ENCODE data around the gene IL1RL1.

Gene IL1RL1

DNA sequence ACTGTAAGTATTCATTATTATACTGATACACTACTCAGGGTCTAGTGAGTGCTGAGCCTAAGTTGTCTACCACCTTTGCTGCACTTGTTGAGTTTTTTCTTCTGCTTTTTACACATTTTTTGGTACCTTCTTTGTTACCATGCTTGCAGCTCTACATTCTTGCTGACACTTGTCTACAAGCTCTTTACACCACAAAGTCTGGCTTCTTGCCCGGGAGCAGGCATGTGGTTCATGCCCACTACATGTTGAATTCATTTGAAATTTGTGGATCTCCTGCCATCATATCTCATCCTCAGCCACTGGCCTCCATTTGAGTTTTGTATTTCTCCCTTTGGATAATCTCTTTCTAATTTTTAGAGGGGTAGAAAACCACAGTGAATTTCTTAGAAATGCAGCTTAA is 74.2 kb downstream of the IL1RL1 start:
- POLR2A ChIA-PET: no interaction called here
- Histone ChIP-seq H3K4me3 (ENCODE audit: low read depth, low read length) (no peak overlapping the region), H3K9me3 (ENCODE audit: control insufficient read depth, insufficient read depth, low read depth, low read length) (no peaks in the 10 kb centered on the region), H3K4me1 (ENCODE audit: control insufficient read depth, insufficient read depth, low read length) (no peaks in the 10 kb centered on the region), H3K36me3 (ENCODE audit: control insufficient read depth in 2 of 2, insufficient read depth in 1 of 2, low read length in 2 of 2) (no peaks in the 10 kb centered on the region), H3K27ac (ENCODE audit: extremely low read depth, low read depth, low read length) (no peak overlapping the region)
- CTCF ChIA-PET: interaction anchor here (0.6 to 0.7 kb wide), 3 partner anchors 13 to 45 kb away, joined by 3 to 5 read pairs (median 3); no protein-coding TSS in a partner anchor
- TF ChIP-seq ZNF324 (tag by site-specific recombination; IDR thresholded peaks at IDR 0.05) (no peak), ZNF311 (tag by site-specific recombination; IDR thresholded peaks at IDR 0.05; ENCODE audit: borderline replicate concordance) (no peak), ZNF544 (tag by site-specific recombination; IDR thresholded peaks at IDR 0.05) (no peak), REST (tag by site-specific recombination; IDR thresholded peaks at IDR 0.05) (no peak), TSHZ1 (tag by site-specific recombination; IDR thresholded peaks at IDR 0.05; ENCODE audit: borderline replicate concordance) (no peak), GLIS1 (tag by site-specific recombination; IDR thresholded peaks at IDR 0.05) (no peak), REPIN1 (tag by site-specific recombination; IDR thresholded peaks at IDR 0.05; ENCODE audit: low read depth) (no peak), ZNF677 (tag by site-specific recombination; IDR thresholded peaks at IDR 0.05) (no peak), HIC1 (tag by site-specific recombination; IDR thresholded peaks at IDR 0.05) (no peak), ZNF76 (tag by site-specific recombination; IDR thresholded peaks at IDR 0.05; ENCODE audit: borderline replicate concordance, low read depth) (no peak), PRDM1 (tag by site-specific recombination; IDR thresholded peaks at IDR 0.05) (no peak)

DNA sequence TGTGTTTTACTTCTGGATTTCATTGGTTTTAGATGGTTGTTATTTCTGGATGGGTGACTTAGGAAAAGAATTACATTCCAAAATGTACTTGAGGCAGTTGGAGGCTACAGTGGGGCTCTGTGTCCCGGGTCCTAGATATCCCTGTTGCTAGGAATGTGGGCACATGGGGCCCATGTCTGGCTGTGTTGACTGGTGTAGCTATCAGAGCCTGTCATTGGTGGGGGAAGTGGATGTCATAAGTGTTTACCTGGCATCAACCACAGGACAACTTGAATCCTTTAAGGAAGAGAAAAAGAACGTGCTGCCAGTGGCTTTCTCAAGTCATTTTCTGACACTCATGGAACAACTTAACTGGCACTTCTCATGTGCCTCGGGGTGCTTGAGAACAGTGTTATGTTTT is 74.6 kb downstream of the IL1RL1 start:
- TF ChIP-seq ZNF157 (tag by site-specific recombination; IDR thresholded peaks at IDR 0.05) (no peak), ZNF501 (tag by site-specific recombination; IDR thresholded peaks at IDR 0.05) (no peak), ZNF560 (tag by site-specific recombination; IDR thresholded peaks at IDR 0.05; ENCODE audit: borderline replicate concordance) (no peak), ZSCAN30 (tag by site-specific recombination; IDR thresholded peaks at IDR 0.05) (no peak), ZNF239 (tag by site-specific recombination; IDR thresholded peaks at IDR 0.05) (no peak), ZNF585B (tag by site-specific recombination; IDR thresholded peaks at IDR 0.05) (no peak), ZNF701 (tag by site-specific recombination; IDR thresholded peaks at IDR 0.05) (no peak), ZNF791 (tag by site-specific recombination; IDR thresholded peaks at IDR 0.05) (no peak), ZNF391 (tag by site-specific recombination; IDR thresholded peaks at IDR 0.05; ENCODE audit: borderline replicate concordance, low read depth) (no peak), ZNF785 (tag by site-specific recombination; IDR thresholded peaks at IDR 0.05) (no peak), GFI1B (tag by site-specific recombination; IDR thresholded peaks at IDR 0.05) (no peak), ZNF169 (tag by site-specific recombination; IDR thresholded peaks at IDR 0.05) (no peak), BCL6B (tag by site-specific recombination; IDR thresholded peaks at IDR 0.05) (no peak)
- TF ChIP-seq, protein P1, sequence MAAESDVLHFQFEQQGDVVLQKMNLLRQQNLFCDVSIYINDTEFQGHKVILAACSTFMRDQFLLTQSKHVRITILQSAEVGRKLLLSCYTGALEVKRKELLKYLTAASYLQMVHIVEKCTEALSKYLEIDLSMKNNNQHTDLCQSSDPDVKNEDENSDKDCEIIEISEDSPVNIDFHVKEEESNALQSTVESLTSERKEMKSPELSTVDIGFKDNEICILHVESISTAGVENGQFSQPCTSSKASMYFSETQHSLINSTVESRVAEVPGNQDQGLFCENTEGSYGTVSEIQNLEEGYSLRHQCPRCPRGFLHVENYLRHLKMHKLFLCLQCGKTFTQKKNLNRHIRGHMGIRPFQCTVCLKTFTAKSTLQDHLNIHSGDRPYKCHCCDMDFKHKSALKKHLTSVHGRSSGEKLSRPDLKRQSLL (tag by site-specific recombination; IDR thresholded peaks at IDR 0.05): no peak
- H3K4me3 ChIP-seq (ENCODE audit: low read depth, low read length): no peak overlapping the region
- CTCF ChIA-PET: interaction anchor here (0.6 kb wide), 1 partner anchor 44 kb away, joined by 5 read pairs; no protein-coding TSS in a partner anchor
- H3K36me3 ChIP-seq (ENCODE audit: control insufficient read depth in 2 of 2, insufficient read depth in 1 of 2, low read length in 2 of 2): no peaks in the 10 kb centered on the region
- H3K4me1 ChIP-seq (ENCODE audit: control insufficient read depth, insufficient read depth, low read length): no peaks in the 10 kb centered on the region
- no peaks in the 10 kb centered on the region for H3K9me3 ChIP-seq (ENCODE audit: control insufficient read depth, insufficient read depth, low read depth, low read length)
- POLR2A ChIA-PET: no interaction called here
- H3K27ac ChIP-seq (ENCODE audit: extremely low read depth, low read depth, low read length): no peak overlapping the region
